Panc1 (cell line): ENCODE results near the gene UGT1A9. TPM values are rescaled to one million over a fixed set of nuclear protein-coding genes. Genes with fewer than 3 reads are reported as not detected.

Experiments used
- ATAC-seq: fragments of 200-7000 bp; cut with Tn5 transposase; 2 replicates; pipeline ENCODE4 v1.9.1; 2020; ENCODE audit warnings: mild to moderate bottlenecking, moderate library complexity
- BruUV-seq: library from RNA; stranded (reverse); fragments of 400-500 nt; replicated peaks from 2 replicates; lab custom pipeline; 2021; lab: Mats Ljungman, UMichigan
- CTCF ChIA-PET: fragments of 300-600 bp; sonication (Branson Sonifier 250); formaldehyde crosslinking; loops from one replicate; lab custom pipeline; 2022; ENCODE audit warnings: antibody characterized with exemption; lab: Charles Lee
- POLR2A ChIA-PET: fragments of 300-600 bp; sonication (Branson Sonifier 250); formaldehyde crosslinking; loops from one replicate; lab custom pipeline; 2022; ENCODE audit warnings: antibody characterized with exemption; lab: Charles Lee
- DNase-seq: peaks from one replicate; pipeline ENCODE4 v3.0.0-alpha.2; 2010; ENCODE audit warnings: low read depth, low spot score
- H3K27ac ChIP-seq: 2 replicates; pipeline ENCODE4 v1.5.1; 2011; ENCODE audit warnings: mild to moderate bottlenecking, low read length, inconsistent platforms
- H3K27me3 ChIP-seq: fragments of 200-500 bp; sonication (Bioruptor generic); 2 replicates; pipeline ENCODE4 v1.6.0; 2014; ENCODE audit warnings: low read length, inconsistent platforms; ENCODE audit not compliant: control insufficient read depth, insufficient read depth
- H3K36me3 ChIP-seq: fragments of 200-500 bp; sonication (Bioruptor generic); 2 replicates; pipeline ENCODE4 v1.5.1; 2014; ENCODE audit warnings: inconsistent platforms, mild to moderate bottlenecking, low read length, moderate library complexity; ENCODE audit not compliant: control insufficient read depth, insufficient read depth
- H3K4me1 ChIP-seq: 2 replicates; pipeline ENCODE4 v1.5.1; 2011; ENCODE audit warnings: inconsistent platforms, mild to moderate bottlenecking, low read length, moderate library complexity; ENCODE audit not compliant: control insufficient read depth, insufficient read depth
- H3K4me3 ChIP-seq, 2 experiments: 2 replicates each; pipeline ENCODE4 v1.5.1; 2011 to 2012; ENCODE audit warnings: low read depth in 2 of 2, low read length in 2 of 2, mild to moderate bottlenecking in 2 of 2, inconsistent platforms in 1 of 2, moderate library complexity in 1 of 2
- H3K9me3 ChIP-seq: fragments of 200-500 bp; sonication (Bioruptor generic); 2 replicates; pipeline ENCODE4 v1.5.1; 2014; ENCODE audit warnings: low read depth, mild to moderate bottlenecking, inconsistent platforms, low read length, moderate library complexity; ENCODE audit not compliant: control insufficient read depth, insufficient read depth
- POLR2AphosphoS5 ChIP-seq: IDR thresholded peaks from 2 replicates; pipeline ENCODE4 v1.6.1; 2012; ENCODE audit warnings: mild to moderate bottlenecking, low read depth, low read length, moderate library complexity
- SIN3A ChIP-seq: IDR thresholded peaks from 2 replicates; pipeline ENCODE4 v1.6.1; 2012; ENCODE audit warnings: low read depth, mild to moderate bottlenecking, low read length, moderate library complexity, borderline replicate concordance; ENCODE audit not compliant: insufficient read depth
- TCF7L2 ChIP-seq: IDR thresholded peaks from 2 replicates; pipeline ENCODE4 v1.6.1; 2011; ENCODE audit warnings: mild to moderate bottlenecking, low read depth, low read length, inconsistent platforms
- in situ Hi-C: cut with HindIII; loops from 2 replicates; pipeline ENCODE4 v1.10.0; 2016; ENCODE audit warnings: low sequenced_read_pairs, low pct_unique_long_range_greater_than_20kb
- intact Hi-C: fragments of 100-400 bp; cut with micrococcal nuclease; formaldehyde crosslinking; loops from one replicate; pipeline ENCODE4 v1.10.0; 2022; ENCODE audit not compliant: unreplicated experiment
- total RNA-seq: library from RNA; stranded (reverse); gene quantifications from one replicate; pipeline ENCODE4 v1.2.1, GENCODE V29; 2021; ENCODE audit not compliant: unreplicated experiment
- TF ChIP-seq, protein P1 (sequence below), 2 experiments: IDR thresholded peaks; 2 replicates each; pipeline ENCODE4 v1.6.1; 2011 to 2012; ENCODE audit warnings: low read depth in 2 of 2, control low read depth in 1 of 2, low read length in 1 of 2, mild to moderate bottlenecking in 1 of 2, moderate library complexity in 1 of 2; ENCODE audit not compliant: insufficient read depth in 1 of 2
- TF ChIP-seq, protein P2 (sequence below): fragments of 450-650 bp; IDR thresholded peaks from 2 replicates; pipeline ENCODE4 v1.5.1; 2017; ENCODE audit warnings: mild to moderate bottlenecking

The UGT1A9 gene
- total RNA-seq, 1 experiment from 2014 or later, result not detected

DNA sequence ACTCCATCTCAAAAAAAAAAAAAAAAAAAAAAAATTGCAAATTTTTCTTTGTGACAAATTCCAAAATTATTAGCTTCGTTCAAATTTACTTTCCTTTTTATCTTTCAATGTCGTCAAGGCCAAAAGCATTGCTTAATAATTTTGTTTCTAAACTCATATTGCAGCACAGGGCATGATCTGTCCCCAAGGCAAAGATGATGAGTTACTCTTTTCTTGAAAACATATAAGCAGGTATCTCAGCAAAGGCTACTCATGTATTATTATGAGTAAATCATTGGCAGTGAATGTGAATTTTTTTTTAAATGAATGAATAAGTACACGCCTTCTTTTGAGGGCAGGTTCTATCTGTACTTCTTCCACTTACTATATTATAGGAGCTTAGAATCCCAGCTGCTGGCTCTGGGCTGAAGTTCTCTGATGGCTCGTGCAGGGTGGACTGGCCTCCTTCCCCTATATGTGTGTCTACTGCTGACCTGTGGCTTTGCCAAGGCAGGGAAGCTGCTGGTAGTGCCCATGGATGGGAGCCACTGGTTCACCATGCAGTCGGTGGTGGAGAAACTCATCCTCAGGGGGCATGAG lies 9.9 kb downstream of the UGT1A9 start, which contains the start of gene UGT1A7:
Gene UGT1A7 (plus strand): TSS at position 381 of the 579 bp plus-strand sequence. CDS start 37 bp downstream, at position 418.
- no peak for ATAC-seq

DNA sequence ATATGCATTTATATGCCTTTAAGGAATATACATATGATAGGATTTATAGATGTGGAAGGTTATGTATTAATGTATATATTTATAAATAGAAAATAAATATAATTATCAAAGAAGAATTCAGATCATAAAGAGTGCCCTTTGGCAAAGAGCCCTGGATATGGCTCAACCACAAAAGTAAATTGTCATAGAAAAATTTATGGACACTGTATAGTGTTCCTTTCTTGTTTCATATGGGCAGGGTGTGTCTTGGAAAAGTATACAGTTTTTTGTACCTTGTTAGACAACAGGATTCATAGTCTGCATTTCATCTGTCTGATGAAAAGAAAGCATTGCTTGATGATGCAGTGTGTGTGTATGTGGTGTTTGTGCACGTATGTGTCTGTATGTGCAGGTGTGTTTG lies 12.9 kb downstream of the UGT1A9 start:
- TF ChIP-seq, protein P1, sequence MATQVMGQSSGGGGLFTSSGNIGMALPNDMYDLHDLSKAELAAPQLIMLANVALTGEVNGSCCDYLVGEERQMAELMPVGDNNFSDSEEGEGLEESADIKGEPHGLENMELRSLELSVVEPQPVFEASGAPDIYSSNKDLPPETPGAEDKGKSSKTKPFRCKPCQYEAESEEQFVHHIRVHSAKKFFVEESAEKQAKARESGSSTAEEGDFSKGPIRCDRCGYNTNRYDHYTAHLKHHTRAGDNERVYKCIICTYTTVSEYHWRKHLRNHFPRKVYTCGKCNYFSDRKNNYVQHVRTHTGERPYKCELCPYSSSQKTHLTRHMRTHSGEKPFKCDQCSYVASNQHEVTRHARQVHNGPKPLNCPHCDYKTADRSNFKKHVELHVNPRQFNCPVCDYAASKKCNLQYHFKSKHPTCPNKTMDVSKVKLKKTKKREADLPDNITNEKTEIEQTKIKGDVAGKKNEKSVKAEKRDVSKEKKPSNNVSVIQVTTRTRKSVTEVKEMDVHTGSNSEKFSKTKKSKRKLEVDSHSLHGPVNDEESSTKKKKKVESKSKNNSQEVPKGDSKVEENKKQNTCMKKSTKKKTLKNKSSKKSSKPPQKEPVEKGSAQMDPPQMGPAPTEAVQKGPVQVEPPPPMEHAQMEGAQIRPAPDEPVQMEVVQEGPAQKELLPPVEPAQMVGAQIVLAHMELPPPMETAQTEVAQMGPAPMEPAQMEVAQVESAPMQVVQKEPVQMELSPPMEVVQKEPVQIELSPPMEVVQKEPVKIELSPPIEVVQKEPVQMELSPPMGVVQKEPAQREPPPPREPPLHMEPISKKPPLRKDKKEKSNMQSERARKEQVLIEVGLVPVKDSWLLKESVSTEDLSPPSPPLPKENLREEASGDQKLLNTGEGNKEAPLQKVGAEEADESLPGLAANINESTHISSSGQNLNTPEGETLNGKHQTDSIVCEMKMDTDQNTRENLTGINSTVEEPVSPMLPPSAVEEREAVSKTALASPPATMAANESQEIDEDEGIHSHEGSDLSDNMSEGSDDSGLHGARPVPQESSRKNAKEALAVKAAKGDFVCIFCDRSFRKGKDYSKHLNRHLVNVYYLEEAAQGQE (IDR thresholded peaks at IDR 0.05; ENCODE audit: insufficient read depth in 1 of 2, low read depth in 2 of 2, low read length in 1 of 2), result no peak
- H3K27me3 ChIP-seq, result no peaks in the 10 kb centered on the region
- no TSS peak for BruUV-seq
- H3K27ac ChIP-seq, result no peak overlapping the region
- CTCF ChIA-PET, result no interaction called here
- no peaks in the 10 kb centered on the region for H3K36me3 ChIP-seq
- DNase-seq (no peak), ATAC-seq (no peak)
- H3K9me3 ChIP-seq, result no peaks in the 10 kb centered on the region
- peaks cover 3% of the 10 kb centered on the region; the same call in 1 of the 2 replicates for H3K4me1 ChIP-seq
- in situ Hi-C loops (no loop called here), intact Hi-C loops (no loop called here)
- no peak overlapping the region for H3K4me3 ChIP-seq
- POLR2A ChIA-PET, result no interaction called here

More for the DNA sequence above, 9.9 kb downstream of the UGT1A9 start, which contains the start of gene UGT1A7:
- Histone ChIP-seq H3K9me3 (no peaks in the 10 kb centered on the region), H3K27ac (no peak within 1 kb of the TSS), H3K36me3 (no peaks in the 10 kb centered on the region), H3K27me3 (no peaks in the 10 kb centered on the region), H3K4me3 (no peak within 1 kb of the TSS), H3K4me1 (no peaks in the 10 kb centered on the region)
- no peak for DNase-seq
- ChIA-PET CTCF (no interaction called here), POLR2A (no interaction called here)
- in situ Hi-C loops, result no loop called here
- BruUV-seq, result no TSS peak
- intact Hi-C loops, result no loop called here
- TF ChIP-seq, protein P1 (IDR thresholded peaks at IDR 0.05; ENCODE audit: insufficient read depth in 1 of 2, low read depth in 2 of 2, low read length in 1 of 2), result no peak
- no peak for TF ChIP-seq POLR2AphosphoS5
- TF ChIP-seq TCF7L2, result no peak
- TF ChIP-seq, protein P2, sequence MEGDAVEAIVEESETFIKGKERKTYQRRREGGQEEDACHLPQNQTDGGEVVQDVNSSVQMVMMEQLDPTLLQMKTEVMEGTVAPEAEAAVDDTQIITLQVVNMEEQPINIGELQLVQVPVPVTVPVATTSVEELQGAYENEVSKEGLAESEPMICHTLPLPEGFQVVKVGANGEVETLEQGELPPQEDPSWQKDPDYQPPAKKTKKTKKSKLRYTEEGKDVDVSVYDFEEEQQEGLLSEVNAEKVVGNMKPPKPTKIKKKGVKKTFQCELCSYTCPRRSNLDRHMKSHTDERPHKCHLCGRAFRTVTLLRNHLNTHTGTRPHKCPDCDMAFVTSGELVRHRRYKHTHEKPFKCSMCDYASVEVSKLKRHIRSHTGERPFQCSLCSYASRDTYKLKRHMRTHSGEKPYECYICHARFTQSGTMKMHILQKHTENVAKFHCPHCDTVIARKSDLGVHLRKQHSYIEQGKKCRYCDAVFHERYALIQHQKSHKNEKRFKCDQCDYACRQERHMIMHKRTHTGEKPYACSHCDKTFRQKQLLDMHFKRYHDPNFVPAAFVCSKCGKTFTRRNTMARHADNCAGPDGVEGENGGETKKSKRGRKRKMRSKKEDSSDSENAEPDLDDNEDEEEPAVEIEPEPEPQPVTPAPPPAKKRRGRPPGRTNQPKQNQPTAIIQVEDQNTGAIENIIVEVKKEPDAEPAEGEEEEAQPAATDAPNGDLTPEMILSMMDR, result no peak
- no peak for TF ChIP-seq SIN3A
